HCT116 (cell line): ENCODE data around the gene LTBP1. TPM values are rescaled to one million over a fixed set of nuclear protein-coding genes. Genes with fewer than 3 reads are reported as not detected.

Experiments used
- ATAC-seq: fragments of 200-7000 bp; cut with Tn5 transposase; 2 replicates; pipeline ENCODE4 v1.9.1; 2020; ENCODE audit warnings: mild to moderate bottlenecking, moderate library complexity
- BruUV-seq: library from RNA; stranded (reverse); fragments of 400-500 nt; replicated peaks from 2 replicates; lab custom pipeline; 2021; lab: Mats Ljungman, UMichigan
- CTCF ChIA-PET: fragments of 300-600 bp; sonication (Branson Sonifier 250); formaldehyde crosslinking; loops from one replicate; lab custom pipeline; 2021; ENCODE audit warnings: antibody characterized with exemption; lab: Charles Lee
- POLR2A ChIA-PET: fragments of 300-600, 350-600 bp; sonication (Branson Sonifier 250); formaldehyde crosslinking; loops from one replicate; lab custom pipeline; 2021; ENCODE audit warnings: antibody characterized with exemption; lab: Charles Lee
- RAD21 ChIA-PET, 2 experiments: fragments of 300-600 bp; sonication (Branson Sonifier 250); formaldehyde crosslinking; loops; one replicate each; lab custom pipeline; 2023; ENCODE audit warnings: low total read pairs in 2 of 2; ENCODE audit not compliant: uncharacterized antibody in 2 of 2, unreplicated experiment in 2 of 2, low non-redundant PET in 1 of 2; lab: Charles Lee
- DNase-seq: peaks from one replicate; pipeline ENCODE4 v3.0.0-alpha.2; 2010; ENCODE audit warnings: low read depth, low spot score
- H2AFZ ChIP-seq: fragments of 200-600 bp; shearing (Covaris generic), sonication (generic); 2 replicates; pipeline ENCODE4 v1.6.1; 2017; ENCODE audit warnings: low read depth, mixed run types, mixed read lengths, antibody characterized with exemption, low read length; ENCODE audit not compliant: poor library complexity, severe bottlenecking
- H3K27ac ChIP-seq: 2 replicates; pipeline ENCODE4 v1.5.1; 2012; ENCODE audit warnings: low read depth, low read length
- H3K27me3 ChIP-seq: fragments of 200-600 bp; sonication (generic); 2 replicates; pipeline ENCODE4 v1.6.1; 2016; ENCODE audit warnings: mixed run types, low read length, mixed read lengths; ENCODE audit not compliant: insufficient read depth
- H3K36me3 ChIP-seq, 2 experiments: fragments of 200-500 bp in 1 of 2; fragments of 200-600 bp in 1 of 2; sonication (Bioruptor generic) in 1 of 2; sonication (generic) in 1 of 2; 2 replicates each; pipeline versions ENCODE4 v1.5.1 to v1.6.1; 2014 to 2016; ENCODE audit warnings: low read length in 2 of 2, inconsistent platforms in 1 of 2, mixed read lengths in 1 of 2, mixed run types in 1 of 2; ENCODE audit not compliant: insufficient read depth in 2 of 2, control insufficient read depth in 1 of 2
- H3K4me1 ChIP-seq, 2 experiments: fragments of 200-600 bp in 1 of 2; sonication (generic) in 1 of 2; 2 replicates each; pipeline versions ENCODE4 v1.5.1 to v1.6.1; 2012 to 2017; ENCODE audit warnings: low read length in 2 of 2, inconsistent platforms in 1 of 2, mild to moderate bottlenecking in 1 of 2, mixed read lengths in 1 of 2, mixed run types in 1 of 2, moderate library complexity in 1 of 2; ENCODE audit not compliant: insufficient read depth in 2 of 2, control insufficient read depth in 1 of 2
- H3K4me2 ChIP-seq: fragments of 200-600 bp; sonication (generic); 2 replicates; pipeline ENCODE4 v1.6.1; 2017; ENCODE audit warnings: mixed run types, low read length, mixed read lengths
- H3K4me3 ChIP-seq, 2 experiments: fragments of 200-600 bp in 1 of 2; sonication (generic) in 1 of 2; replicated peaks in 1 of 2; 2 replicates each; pipeline ENCODE4 v1.5.1; 2011 to 2016; ENCODE audit warnings: low read length in 2 of 2, control low read depth in 1 of 2, low read depth in 1 of 2, mild to moderate bottlenecking in 1 of 2, mixed read lengths in 1 of 2, mixed run types in 1 of 2
- H3K79me2 ChIP-seq: fragments of 200-600 bp; sonication (generic); 2 replicates; pipeline ENCODE4 v1.6.1; 2017; ENCODE audit warnings: mild to moderate bottlenecking, mixed run types, low read length, moderate library complexity, mixed read lengths; ENCODE audit not compliant: insufficient read depth
- H3K9ac ChIP-seq: fragments of 200-600 bp; sonication (generic); 2 replicates; pipeline ENCODE4 v1.6.1; 2016; ENCODE audit warnings: low read length, mixed read lengths
- H3K9me2 ChIP-seq: fragments of 200-600 bp; sonication (generic), shearing (Covaris generic); 2 replicates; pipeline ENCODE4 v1.6.1; 2017; ENCODE audit warnings: mixed run types, mild to moderate bottlenecking, moderate library complexity; ENCODE audit not compliant: insufficient read depth
- H3K9me3 ChIP-seq, 2 experiments: fragments of 200-500 bp in 1 of 2; fragments of 200-600 bp in 1 of 2; sonication (Bioruptor generic) in 1 of 2; sonication (generic) in 1 of 2; 2 replicates each; pipeline ENCODE4 v1.6.1; 2014 to 2017; ENCODE audit warnings: low read length in 2 of 2, mixed read lengths in 2 of 2, inconsistent platforms in 1 of 2, low read depth in 1 of 2, mild to moderate bottlenecking in 1 of 2, mixed run types in 1 of 2, moderate library complexity in 1 of 2; ENCODE audit not compliant: control insufficient read depth in 1 of 2, insufficient read depth in 1 of 2
- H4K20me1 ChIP-seq: fragments of 200-600 bp; sonication (generic), shearing (Covaris generic); 2 replicates; pipeline ENCODE4 v1.6.1; 2017; ENCODE audit warnings: mixed run types, mild to moderate bottlenecking, moderate library complexity; ENCODE audit not compliant: insufficient read depth
- CBX3 ChIP-seq: IDR thresholded peaks from 2 replicates; pipeline ENCODE4 v1.6.1; 2012; ENCODE audit warnings: low read depth
- CEBPB ChIP-seq: IDR thresholded peaks from 2 replicates; pipeline ENCODE4 v1.6.1; 2012; ENCODE audit warnings: low read depth
- ELF1 ChIP-seq: IDR thresholded peaks from 2 replicates; pipeline ENCODE4 v1.6.1; 2012; ENCODE audit warnings: low read depth, borderline replicate concordance
- EZH2 ChIP-seq: fragments of 200-600 bp; sonication (generic); IDR thresholded peaks from 2 replicates; pipeline ENCODE4 v1.6.1; 2017; ENCODE audit warnings: antibody characterized with exemption, mixed run types
- FOSL1 ChIP-seq: IDR thresholded peaks from 2 replicates; pipeline ENCODE4 v1.6.1; 2012; ENCODE audit warnings: low read depth
- JUND ChIP-seq: IDR thresholded peaks from 2 replicates; pipeline ENCODE4 v1.6.1; 2012
- POLR2A ChIP-seq: IDR thresholded peaks from 2 replicates; pipeline ENCODE4 v1.7.0; 2011; ENCODE audit warnings: borderline replicate concordance; ENCODE audit not compliant: insufficient read depth, insufficient read length; ENCODE audit errors: extremely low read depth
- POLR2AphosphoS5 ChIP-seq: IDR thresholded peaks from 2 replicates; pipeline ENCODE4 v1.6.1; 2011; ENCODE audit warnings: mild to moderate bottlenecking, low read depth, low read length, moderate library complexity
- SRF ChIP-seq: IDR thresholded peaks from 2 replicates; pipeline ENCODE4 v1.6.1; 2012; ENCODE audit warnings: low read depth
- ZFX ChIP-seq: fragments of 450-650 bp; IDR thresholded peaks from 2 replicates; pipeline ENCODE4 v1.6.1; 2017
- intact Hi-C: fragments of 100-400 bp; cut with micrococcal nuclease; formaldehyde crosslinking; loops from 2 replicates; pipeline ENCODE4 v1.10.0; 2022
- total RNA-seq: library from RNA; stranded (reverse); gene quantifications from one replicate; pipeline ENCODE4 v1.2.1, GENCODE V29; 2021; ENCODE audit not compliant: unreplicated experiment
- TF ChIP-seq, protein P1 (sequence below), 3 experiments: fragments of 200-600 bp in 1 of 3; sonication (generic) in 1 of 3; IDR thresholded peaks in 2 of 3; conservative IDR thresholded peaks in 1 of 3; 2 replicates each; pipeline ENCODE4 v1.5.1; 2012 to 2017; ENCODE audit warnings: low read depth in 2 of 3, low read length in 2 of 3, antibody characterized with exemption in 1 of 3, borderline replicate concordance in 1 of 3, control low read depth in 1 of 3, mild to moderate bottlenecking in 1 of 3, mixed read lengths in 1 of 3, mixed run types in 1 of 3, moderate library complexity in 1 of 3; ENCODE audit not compliant: insufficient read depth in 1 of 3
- TF ChIP-seq, protein P2 (sequence below): IDR thresholded peaks from 2 replicates; pipeline ENCODE4 v1.6.1; 2012; ENCODE audit warnings: low read depth
- TF ChIP-seq, protein P3 (sequence below): IDR thresholded peaks from 2 replicates; pipeline ENCODE4 v1.6.1; 2012
- TF ChIP-seq, protein P4 (sequence below): IDR thresholded peaks from 2 replicates; pipeline ENCODE4 v1.6.1; 2012
- TF ChIP-seq, protein P5 (sequence below): IDR thresholded peaks from 2 replicates; pipeline ENCODE4 v1.6.1; 2011; ENCODE audit warnings: mild to moderate bottlenecking, low read length, moderate library complexity; ENCODE audit not compliant: insufficient replicate concordance; ENCODE audit errors: extremely low read depth

Gene LTBP1
- total RNA-seq, 1 experiment from 2014 or later: 5.1 TPM

DNA sequence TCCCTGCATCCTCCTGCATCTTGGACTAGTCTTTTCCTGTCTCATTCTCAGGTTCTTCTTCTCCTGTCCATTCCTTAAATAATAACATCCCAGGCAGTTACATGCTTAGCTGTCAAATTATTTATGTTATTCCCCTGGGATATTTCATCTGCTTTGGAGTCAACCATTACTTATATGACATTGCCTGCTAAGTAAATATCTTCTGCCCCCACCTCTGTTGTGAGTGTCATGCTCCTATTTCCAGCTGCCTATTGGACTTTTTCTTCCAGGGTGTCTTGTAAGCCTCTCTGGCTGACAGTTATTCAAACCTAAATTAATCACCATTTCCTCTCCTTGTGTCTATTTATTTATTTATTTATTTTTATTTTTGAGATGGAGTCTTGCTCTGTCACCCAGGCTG, 405.0 kb downstream of the LTBP1 start:
- peaks cover 0 to 7% of the 10 kb centered on the region in 2 experiments; a peak in 1 of 4 replicates for H3K9me3 ChIP-seq
- intact Hi-C loops: no loop called here
- TF ChIP-seq SRF: no peak
- TF ChIP-seq ZFX: no peak
- no peak for TF ChIP-seq EZH2
- TF ChIP-seq, protein P1, sequence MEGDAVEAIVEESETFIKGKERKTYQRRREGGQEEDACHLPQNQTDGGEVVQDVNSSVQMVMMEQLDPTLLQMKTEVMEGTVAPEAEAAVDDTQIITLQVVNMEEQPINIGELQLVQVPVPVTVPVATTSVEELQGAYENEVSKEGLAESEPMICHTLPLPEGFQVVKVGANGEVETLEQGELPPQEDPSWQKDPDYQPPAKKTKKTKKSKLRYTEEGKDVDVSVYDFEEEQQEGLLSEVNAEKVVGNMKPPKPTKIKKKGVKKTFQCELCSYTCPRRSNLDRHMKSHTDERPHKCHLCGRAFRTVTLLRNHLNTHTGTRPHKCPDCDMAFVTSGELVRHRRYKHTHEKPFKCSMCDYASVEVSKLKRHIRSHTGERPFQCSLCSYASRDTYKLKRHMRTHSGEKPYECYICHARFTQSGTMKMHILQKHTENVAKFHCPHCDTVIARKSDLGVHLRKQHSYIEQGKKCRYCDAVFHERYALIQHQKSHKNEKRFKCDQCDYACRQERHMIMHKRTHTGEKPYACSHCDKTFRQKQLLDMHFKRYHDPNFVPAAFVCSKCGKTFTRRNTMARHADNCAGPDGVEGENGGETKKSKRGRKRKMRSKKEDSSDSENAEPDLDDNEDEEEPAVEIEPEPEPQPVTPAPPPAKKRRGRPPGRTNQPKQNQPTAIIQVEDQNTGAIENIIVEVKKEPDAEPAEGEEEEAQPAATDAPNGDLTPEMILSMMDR (IDR thresholded peaks at IDR 0.05 in 2 of 3, conservative IDR thresholded peaks at IDR 0.05 in 1 of 3; ENCODE audit: borderline replicate concordance in 1 of 3, insufficient read depth in 1 of 3, low read depth in 2 of 3, low read length in 2 of 3): no peak
- no peak for TF ChIP-seq CEBPB
- TF ChIP-seq, protein P2, sequence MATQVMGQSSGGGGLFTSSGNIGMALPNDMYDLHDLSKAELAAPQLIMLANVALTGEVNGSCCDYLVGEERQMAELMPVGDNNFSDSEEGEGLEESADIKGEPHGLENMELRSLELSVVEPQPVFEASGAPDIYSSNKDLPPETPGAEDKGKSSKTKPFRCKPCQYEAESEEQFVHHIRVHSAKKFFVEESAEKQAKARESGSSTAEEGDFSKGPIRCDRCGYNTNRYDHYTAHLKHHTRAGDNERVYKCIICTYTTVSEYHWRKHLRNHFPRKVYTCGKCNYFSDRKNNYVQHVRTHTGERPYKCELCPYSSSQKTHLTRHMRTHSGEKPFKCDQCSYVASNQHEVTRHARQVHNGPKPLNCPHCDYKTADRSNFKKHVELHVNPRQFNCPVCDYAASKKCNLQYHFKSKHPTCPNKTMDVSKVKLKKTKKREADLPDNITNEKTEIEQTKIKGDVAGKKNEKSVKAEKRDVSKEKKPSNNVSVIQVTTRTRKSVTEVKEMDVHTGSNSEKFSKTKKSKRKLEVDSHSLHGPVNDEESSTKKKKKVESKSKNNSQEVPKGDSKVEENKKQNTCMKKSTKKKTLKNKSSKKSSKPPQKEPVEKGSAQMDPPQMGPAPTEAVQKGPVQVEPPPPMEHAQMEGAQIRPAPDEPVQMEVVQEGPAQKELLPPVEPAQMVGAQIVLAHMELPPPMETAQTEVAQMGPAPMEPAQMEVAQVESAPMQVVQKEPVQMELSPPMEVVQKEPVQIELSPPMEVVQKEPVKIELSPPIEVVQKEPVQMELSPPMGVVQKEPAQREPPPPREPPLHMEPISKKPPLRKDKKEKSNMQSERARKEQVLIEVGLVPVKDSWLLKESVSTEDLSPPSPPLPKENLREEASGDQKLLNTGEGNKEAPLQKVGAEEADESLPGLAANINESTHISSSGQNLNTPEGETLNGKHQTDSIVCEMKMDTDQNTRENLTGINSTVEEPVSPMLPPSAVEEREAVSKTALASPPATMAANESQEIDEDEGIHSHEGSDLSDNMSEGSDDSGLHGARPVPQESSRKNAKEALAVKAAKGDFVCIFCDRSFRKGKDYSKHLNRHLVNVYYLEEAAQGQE: no peak
- no peak for TF ChIP-seq CBX3
- TF ChIP-seq, protein P3, sequence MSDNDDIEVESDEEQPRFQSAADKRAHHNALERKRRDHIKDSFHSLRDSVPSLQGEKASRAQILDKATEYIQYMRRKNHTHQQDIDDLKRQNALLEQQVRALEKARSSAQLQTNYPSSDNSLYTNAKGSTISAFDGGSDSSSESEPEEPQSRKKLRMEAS: no peak
- TF ChIP-seq, protein P4, sequence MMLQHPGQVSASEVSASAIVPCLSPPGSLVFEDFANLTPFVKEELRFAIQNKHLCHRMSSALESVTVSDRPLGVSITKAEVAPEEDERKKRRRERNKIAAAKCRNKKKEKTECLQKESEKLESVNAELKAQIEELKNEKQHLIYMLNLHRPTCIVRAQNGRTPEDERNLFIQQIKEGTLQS: no peak
- TF ChIP-seq POLR2A: no peak
- no peak for TF ChIP-seq FOSL1
- TF ChIP-seq ELF1: no peak
- no peak for TF ChIP-seq POLR2AphosphoS5
- TF ChIP-seq, protein P5, sequence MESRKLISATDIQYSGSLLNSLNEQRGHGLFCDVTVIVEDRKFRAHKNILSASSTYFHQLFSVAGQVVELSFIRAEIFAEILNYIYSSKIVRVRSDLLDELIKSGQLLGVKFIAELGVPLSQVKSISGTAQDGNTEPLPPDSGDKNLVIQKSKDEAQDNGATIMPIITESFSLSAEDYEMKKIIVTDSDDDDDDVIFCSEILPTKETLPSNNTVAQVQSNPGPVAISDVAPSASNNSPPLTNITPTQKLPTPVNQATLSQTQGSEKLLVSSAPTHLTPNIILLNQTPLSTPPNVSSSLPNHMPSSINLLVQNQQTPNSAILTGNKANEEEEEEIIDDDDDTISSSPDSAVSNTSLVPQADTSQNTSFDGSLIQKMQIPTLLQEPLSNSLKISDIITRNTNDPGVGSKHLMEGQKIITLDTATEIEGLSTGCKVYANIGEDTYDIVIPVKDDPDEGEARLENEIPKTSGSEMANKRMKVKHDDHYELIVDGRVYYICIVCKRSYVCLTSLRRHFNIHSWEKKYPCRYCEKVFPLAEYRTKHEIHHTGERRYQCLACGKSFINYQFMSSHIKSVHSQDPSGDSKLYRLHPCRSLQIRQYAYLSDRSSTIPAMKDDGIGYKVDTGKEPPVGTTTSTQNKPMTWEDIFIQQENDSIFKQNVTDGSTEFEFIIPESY: no peak
- TF ChIP-seq JUND: no peak
- no peaks in the 10 kb centered on the region for H3K9me2 ChIP-seq
- H3K36me3 ChIP-seq: no peaks in the 10 kb centered on the region
- ATAC-seq (no peak), DNase-seq (no peak)
- no peaks in the 10 kb centered on the region for H3K4me1 ChIP-seq
- ChIA-PET CTCF (no interaction called here), RAD21 (no interaction called here), POLR2A (no interaction called here)
- no peak overlapping the region for H3K4me2 ChIP-seq
- H3K4me3 ChIP-seq: no peak overlapping the region
- no peak overlapping the region for H2AFZ ChIP-seq
- H4K20me1 ChIP-seq: no peaks in the 10 kb centered on the region
- H3K27me3 ChIP-seq: no peaks in the 10 kb centered on the region
- BruUV-seq: no TSS peak
- no peaks in the 10 kb centered on the region for H3K79me2 ChIP-seq
- H3K27ac ChIP-seq: no peak overlapping the region
- no peak overlapping the region for H3K9ac ChIP-seq
